ENCODE data around the gene ARHGAP1.
"Not testable (repeated sequence)": the region's sequence is repeated elsewhere in the genome, so short reads cannot be mapped to it uniquely, and the experiment has no call there.

Gene ARHGAP1

DNA sequence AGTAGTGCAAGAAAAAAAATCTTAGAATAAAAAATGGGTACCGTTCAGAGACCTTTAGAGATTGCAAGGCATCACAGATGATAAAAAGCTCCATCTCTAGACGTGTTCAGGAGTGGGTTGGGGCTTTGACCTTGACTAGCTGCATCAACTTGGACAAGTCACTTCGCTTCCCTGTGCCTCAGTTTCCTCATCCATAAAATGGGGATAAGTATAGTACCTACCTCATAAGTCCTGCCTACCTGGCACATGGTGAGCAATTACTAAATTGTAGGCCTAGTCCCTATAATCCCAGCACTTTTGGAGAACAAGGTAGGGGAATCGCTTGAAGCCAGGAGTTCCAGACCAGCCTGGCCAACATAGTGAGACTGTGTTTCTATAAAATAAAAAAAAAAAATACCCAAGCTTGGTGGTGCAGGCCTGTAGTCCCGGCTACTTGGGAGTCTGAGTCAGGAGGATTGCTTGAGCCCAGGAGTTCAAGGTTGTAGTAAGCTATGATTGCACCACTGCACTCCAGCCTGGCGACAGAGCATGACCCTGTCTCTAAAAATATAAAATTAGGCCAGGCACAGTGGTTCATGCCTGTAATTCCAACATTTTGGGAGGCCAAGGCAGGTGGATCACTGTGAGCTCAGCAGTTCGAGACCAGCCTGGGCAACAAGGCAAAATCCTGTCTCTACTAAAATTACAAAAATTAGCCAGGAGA, 12.6 kb upstream of the ARHGAP1 start:
- DNase-seq (ENCODE audit: extremely low read depth, low read depth), result no peak
- TF ChIP-seq, protein P1, sequence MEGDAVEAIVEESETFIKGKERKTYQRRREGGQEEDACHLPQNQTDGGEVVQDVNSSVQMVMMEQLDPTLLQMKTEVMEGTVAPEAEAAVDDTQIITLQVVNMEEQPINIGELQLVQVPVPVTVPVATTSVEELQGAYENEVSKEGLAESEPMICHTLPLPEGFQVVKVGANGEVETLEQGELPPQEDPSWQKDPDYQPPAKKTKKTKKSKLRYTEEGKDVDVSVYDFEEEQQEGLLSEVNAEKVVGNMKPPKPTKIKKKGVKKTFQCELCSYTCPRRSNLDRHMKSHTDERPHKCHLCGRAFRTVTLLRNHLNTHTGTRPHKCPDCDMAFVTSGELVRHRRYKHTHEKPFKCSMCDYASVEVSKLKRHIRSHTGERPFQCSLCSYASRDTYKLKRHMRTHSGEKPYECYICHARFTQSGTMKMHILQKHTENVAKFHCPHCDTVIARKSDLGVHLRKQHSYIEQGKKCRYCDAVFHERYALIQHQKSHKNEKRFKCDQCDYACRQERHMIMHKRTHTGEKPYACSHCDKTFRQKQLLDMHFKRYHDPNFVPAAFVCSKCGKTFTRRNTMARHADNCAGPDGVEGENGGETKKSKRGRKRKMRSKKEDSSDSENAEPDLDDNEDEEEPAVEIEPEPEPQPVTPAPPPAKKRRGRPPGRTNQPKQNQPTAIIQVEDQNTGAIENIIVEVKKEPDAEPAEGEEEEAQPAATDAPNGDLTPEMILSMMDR (IDR thresholded peaks at IDR 0.05; ENCODE audit: low read depth, low read length), result no peak

DNA sequence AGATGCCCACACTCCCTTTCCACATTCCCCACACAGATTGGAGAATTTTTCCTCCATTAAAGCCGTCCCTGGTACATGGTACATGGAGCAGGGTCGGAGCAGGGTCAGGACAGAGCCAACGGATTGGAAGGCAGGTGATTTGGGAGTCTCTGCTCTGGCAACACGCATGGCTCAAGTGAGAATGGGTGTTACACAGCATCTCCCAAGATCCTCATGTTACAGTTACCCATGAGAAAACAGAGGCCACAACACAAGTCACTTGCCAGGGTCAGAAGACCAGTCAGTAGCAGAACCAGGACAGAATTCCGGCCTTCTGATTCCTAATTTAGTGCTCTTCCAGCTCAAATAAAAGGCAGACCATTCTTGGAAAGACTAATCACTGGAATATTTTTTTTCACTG, 10.9 kb upstream of the ARHGAP1 start:
- TF ChIP-seq, protein P1 (IDR thresholded peaks at IDR 0.05; ENCODE audit: low read depth, low read length), result no peak
- no peak for DNase-seq (ENCODE audit: extremely low read depth, low read depth)

DNA sequence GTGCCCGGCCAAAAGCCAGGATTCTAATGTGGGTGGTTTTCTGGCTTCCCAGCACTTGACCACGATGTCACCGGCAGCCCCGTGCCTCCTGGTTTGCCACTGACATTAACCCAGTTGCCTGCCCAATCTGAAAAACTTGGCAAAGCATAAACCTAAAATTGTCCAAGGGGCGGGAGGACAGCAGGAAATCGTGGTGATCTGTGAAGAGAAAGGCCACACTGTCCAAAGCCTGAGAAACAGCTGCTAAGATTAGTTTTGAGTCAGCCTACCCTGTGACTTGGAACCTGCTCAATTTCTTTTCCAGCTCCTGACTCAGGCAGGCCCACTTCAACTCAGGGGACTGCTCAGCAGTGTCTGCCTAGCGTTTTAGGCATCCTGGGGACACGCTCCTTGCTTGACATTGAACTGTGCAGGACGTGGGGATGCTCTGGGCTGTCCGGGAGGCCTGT, 10.4 kb upstream of the ARHGAP1 start:
- DNase-seq (ENCODE audit: extremely low read depth, low read depth), result peak; percentile 74
- TF ChIP-seq, protein P1 (IDR thresholded peaks at IDR 0.05; ENCODE audit: low read depth, low read length), result no peak

DNA sequence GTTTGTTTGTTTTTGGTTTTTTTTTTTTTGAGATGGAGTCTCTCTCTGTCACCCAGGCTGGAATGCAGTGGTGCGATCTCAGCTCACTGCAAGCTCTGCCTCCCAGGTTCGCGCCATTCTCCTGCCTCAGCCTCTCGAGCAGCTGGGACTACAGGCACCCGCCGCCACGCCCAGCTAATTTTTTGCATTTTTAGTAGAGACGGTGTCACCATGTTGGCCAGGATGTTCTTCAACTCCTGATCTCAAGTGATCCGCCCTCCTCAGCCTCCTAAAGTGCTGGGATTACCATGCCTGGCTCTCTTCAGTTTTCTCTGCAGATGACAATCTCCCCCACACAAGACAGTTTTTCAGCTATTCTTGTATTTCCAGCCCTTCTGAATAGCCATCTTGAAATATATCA, 8.9 kb upstream of the ARHGAP1 start:
- DNase-seq (ENCODE audit: extremely low read depth, low read depth), result not testable (repeated sequence)

DNA sequence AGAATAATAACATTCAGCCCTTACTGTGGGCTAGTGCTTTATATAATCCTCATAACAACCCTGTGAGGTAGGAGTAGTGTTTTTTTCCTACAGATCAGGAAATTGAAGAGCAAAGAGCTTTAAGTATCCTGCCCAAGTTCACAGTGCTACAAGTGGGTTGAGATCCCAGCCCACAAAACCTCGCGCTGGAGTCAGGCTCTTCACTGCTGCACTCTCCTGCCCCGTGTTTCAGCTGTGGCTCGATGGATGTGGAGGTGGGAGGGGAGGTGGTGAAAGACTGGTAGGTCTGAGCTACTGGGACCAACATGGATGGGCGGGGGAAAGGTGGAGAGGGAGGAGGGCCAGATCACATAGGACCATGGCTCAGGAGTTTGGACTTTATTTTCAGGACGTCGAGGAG, 6.5 kb upstream of the ARHGAP1 start:
- TF ChIP-seq, protein P1 (IDR thresholded peaks at IDR 0.05; ENCODE audit: low read depth, low read length), result no peak
- DNase-seq (ENCODE audit: extremely low read depth, low read depth), result no peak

DNA sequence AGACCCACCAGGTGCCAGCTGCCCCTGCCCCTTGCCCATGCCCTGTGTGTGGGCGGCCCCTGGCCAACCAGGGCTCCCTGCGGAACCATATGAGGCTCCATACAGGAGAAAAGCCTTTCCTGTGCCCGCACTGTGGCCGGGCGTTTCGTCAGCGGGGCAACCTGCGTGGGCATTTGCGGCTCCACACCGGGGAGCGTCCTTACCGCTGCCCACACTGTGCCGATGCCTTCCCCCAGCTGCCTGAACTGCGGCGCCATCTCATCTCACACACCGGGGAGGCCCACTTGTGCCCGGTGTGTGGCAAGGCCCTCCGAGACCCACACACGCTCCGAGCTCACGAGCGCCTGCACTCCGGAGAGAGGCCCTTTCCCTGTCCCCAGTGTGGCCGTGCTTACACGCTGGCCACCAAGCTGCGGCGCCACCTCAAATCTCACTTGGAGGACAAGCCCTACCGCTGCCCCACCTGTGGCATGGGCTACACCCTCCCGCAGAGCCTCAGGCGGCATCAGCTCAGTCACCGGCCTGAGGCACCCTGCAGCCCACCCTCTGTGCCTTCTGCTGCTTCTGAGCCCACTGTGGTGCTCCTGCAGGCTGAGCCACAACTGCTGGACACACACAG, 4.8 kb upstream of the ARHGAP1 start:
- TF ChIP-seq, protein P1 (IDR thresholded peaks at IDR 0.05; ENCODE audit: low read depth, low read length), result no peak
- no peak for DNase-seq (ENCODE audit: extremely low read depth, low read depth)

DNA sequence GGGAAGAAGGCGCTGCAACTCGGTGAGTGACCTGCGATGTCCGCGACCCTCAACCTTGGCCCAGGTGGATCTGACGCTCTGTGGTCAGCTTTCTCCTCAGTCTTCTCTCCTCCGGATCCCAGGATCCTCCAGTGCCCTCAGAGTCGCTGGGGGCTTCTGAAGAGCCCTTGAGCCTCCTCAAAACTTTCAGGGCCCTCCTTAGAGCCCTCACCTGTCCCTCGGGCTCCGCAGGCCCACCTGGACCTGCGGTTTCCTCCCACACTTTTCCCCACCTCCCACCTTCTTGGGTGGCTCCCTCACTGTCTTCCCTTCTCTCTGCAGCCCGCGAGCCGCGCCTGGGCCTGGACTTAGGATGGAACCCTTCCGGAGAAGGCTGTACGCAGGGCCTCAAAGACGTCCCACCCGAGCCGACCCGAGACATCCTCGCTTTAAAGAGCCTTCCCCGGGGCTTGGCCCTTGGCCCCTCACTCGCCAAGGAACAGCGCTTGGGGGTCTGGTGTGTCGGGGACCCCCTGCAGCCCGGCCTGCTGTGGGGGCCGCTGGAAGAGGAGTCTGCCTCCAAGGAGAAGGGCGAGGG, 747 bp upstream of the ARHGAP1 start:
- no peak for DNase-seq (ENCODE audit: extremely low read depth, low read depth)
- TF ChIP-seq, protein P1 (IDR thresholded peaks at IDR 0.05; ENCODE audit: low read depth, low read length), result no peak

Measured in AG09319 (cell line).